Measurements from ENCODE around the gene PPM1D.

The PPM1D gene

GRCh38 chr17:60645918-60646523 lies 46.0 kb downstream of the PPM1D start:
- Histone ChIP-seq H3K4me2 (ENCODE audit: low read length) (no peak overlapping the region), H3K4me3 (ENCODE audit: low read length) (no peak overlapping the region), H4K20me1 (ENCODE audit: control insufficient read depth, insufficient read depth, low read depth, low read length) (no peaks in the 10 kb centered on the region), H3K9me3 (ENCODE audit: control insufficient read depth, insufficient read depth, low read length) (no peaks in the 10 kb centered on the region), H3K79me2 (ENCODE audit: control insufficient read depth, low read length) (peaks cover 36% of the 10 kb centered on the region), H3K36me3 (ENCODE audit: control insufficient read depth, low read length) (peaks cover 31% of the 10 kb centered on the region), H3K4me1 (ENCODE audit: control insufficient read depth, low read length) (0 out of 2 replicates have a peak, but pooled peaks cover 5% of the 10 kb centered on the region), H3K27me3 (ENCODE audit: control insufficient read depth, low read length) (no peaks in the 10 kb centered on the region), H3K9me2 (replicated peaks; ENCODE audit: control insufficient read depth, low read length) (no peaks in the 10 kb centered on the region), H3F3A (ENCODE audit: control insufficient read depth, insufficient read depth) (no peaks in the 10 kb centered on the region), H3K27ac (ENCODE audit: low read depth, low read length) (no peak overlapping the region)
- TF ChIP-seq, protein P1, sequence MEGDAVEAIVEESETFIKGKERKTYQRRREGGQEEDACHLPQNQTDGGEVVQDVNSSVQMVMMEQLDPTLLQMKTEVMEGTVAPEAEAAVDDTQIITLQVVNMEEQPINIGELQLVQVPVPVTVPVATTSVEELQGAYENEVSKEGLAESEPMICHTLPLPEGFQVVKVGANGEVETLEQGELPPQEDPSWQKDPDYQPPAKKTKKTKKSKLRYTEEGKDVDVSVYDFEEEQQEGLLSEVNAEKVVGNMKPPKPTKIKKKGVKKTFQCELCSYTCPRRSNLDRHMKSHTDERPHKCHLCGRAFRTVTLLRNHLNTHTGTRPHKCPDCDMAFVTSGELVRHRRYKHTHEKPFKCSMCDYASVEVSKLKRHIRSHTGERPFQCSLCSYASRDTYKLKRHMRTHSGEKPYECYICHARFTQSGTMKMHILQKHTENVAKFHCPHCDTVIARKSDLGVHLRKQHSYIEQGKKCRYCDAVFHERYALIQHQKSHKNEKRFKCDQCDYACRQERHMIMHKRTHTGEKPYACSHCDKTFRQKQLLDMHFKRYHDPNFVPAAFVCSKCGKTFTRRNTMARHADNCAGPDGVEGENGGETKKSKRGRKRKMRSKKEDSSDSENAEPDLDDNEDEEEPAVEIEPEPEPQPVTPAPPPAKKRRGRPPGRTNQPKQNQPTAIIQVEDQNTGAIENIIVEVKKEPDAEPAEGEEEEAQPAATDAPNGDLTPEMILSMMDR (IDR thresholded peaks at IDR 0.05; ENCODE audit: low read depth, low read length, poor library complexity, severe bottlenecking): no peak
- TF ChIP-seq EZH2phosphoT487 (IDR thresholded peaks at IDR 0.05; ENCODE audit: borderline replicate concordance, low read length): no peak

DNA sequence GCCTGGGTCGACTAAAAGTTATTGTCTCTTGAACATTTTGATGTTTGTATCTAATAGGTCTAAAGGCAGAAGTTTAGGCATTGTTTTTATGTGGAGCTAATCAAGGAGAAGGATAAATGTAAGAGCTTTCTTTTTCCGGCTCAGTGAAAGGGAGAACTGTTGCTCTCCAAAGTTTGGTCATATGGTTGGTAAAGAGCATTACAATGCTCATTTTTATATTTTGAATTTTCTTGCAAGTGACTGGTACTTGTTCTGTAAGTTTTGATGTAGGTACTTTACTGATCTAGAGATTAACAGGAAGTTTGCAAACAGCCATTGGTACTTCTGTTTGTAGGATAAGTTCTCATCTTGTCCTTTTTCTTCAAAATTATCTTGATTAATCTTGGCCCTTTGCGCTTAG lies 46.7 kb downstream of the PPM1D start:
- H3K4me1 ChIP-seq (ENCODE audit: control insufficient read depth, low read length): peaks cover 5% of the 10 kb centered on the region
- no peaks in the 10 kb centered on the region for H3K27me3 ChIP-seq (ENCODE audit: control insufficient read depth, low read length)
- TF ChIP-seq EZH2phosphoT487 (IDR thresholded peaks at IDR 0.05; ENCODE audit: borderline replicate concordance, low read length): no peak
- TF ChIP-seq, protein P1 (IDR thresholded peaks at IDR 0.05; ENCODE audit: low read depth, low read length, poor library complexity, severe bottlenecking): no peak
- no peak overlapping the region for H3K4me3 ChIP-seq (ENCODE audit: low read length)
- no peaks in the 10 kb centered on the region for H4K20me1 ChIP-seq (ENCODE audit: control insufficient read depth, insufficient read depth, low read depth, low read length)
- H3K36me3 ChIP-seq (ENCODE audit: control insufficient read depth, low read length): peaks cover 29% of the 10 kb centered on the region
- no peak overlapping the region for H3K4me2 ChIP-seq (ENCODE audit: low read length)
- H3K9me2 ChIP-seq (replicated peaks; ENCODE audit: control insufficient read depth, low read length): no peaks in the 10 kb centered on the region
- no peaks in the 10 kb centered on the region for H3K9me3 ChIP-seq (ENCODE audit: control insufficient read depth, insufficient read depth, low read length)
- no peaks in the 10 kb centered on the region for H3F3A ChIP-seq (ENCODE audit: control insufficient read depth, insufficient read depth)
- peaks cover 33% of the 10 kb centered on the region for H3K79me2 ChIP-seq (ENCODE audit: control insufficient read depth, low read length)
- no peak overlapping the region for H3K27ac ChIP-seq (ENCODE audit: low read depth, low read length)

GRCh38 chr17:60647705-60648104 lies 47.7 kb downstream of the PPM1D start:
- Histone ChIP-seq H3K27ac (ENCODE audit: low read depth, low read length) (no peak overlapping the region), H3K36me3 (ENCODE audit: control insufficient read depth, low read length) (peaks cover 30% of the 10 kb centered on the region), H3K27me3 (ENCODE audit: control insufficient read depth, low read length) (no peaks in the 10 kb centered on the region), H3K9me2 (replicated peaks; ENCODE audit: control insufficient read depth, low read length) (no peaks in the 10 kb centered on the region), H3F3A (ENCODE audit: control insufficient read depth, insufficient read depth) (0 out of 2 replicates have a peak, but pooled peaks cover 5% of the 10 kb centered on the region), H3K4me2 (ENCODE audit: low read length) (no peak overlapping the region), H3K79me2 (ENCODE audit: control insufficient read depth, low read length) (peaks cover 36% of the 10 kb centered on the region), H3K9me3 (ENCODE audit: control insufficient read depth, insufficient read depth, low read length) (no peaks in the 10 kb centered on the region), H3K4me1 (ENCODE audit: control insufficient read depth, low read length) (peaks cover 13% of the 10 kb centered on the region), H4K20me1 (ENCODE audit: control insufficient read depth, insufficient read depth, low read depth, low read length) (no peaks in the 10 kb centered on the region), H3K4me3 (ENCODE audit: low read length) (no peak overlapping the region)
- TF ChIP-seq EZH2phosphoT487 (IDR thresholded peaks at IDR 0.05; ENCODE audit: borderline replicate concordance, low read length): no peak
- TF ChIP-seq, protein P1 (IDR thresholded peaks at IDR 0.05; ENCODE audit: low read depth, low read length, poor library complexity, severe bottlenecking): no peak

Measured in DOHH2 (cell line).